GM12891 (cell line): Measurements from ENCODE around the gene CFAP410.

Source experiments
- POLR2A ChIP-seq: IDR thresholded peaks from 2 replicates; pipeline ENCODE4 v1.6.1; 2011; ENCODE audit warnings: low read depth, low read length, control low read depth
- POLR2AphosphoS5 ChIP-seq: IDR thresholded peaks from 2 replicates; pipeline ENCODE4 v1.6.1; 2011; ENCODE audit warnings: low read depth, low read length, control low read depth

DNA sequence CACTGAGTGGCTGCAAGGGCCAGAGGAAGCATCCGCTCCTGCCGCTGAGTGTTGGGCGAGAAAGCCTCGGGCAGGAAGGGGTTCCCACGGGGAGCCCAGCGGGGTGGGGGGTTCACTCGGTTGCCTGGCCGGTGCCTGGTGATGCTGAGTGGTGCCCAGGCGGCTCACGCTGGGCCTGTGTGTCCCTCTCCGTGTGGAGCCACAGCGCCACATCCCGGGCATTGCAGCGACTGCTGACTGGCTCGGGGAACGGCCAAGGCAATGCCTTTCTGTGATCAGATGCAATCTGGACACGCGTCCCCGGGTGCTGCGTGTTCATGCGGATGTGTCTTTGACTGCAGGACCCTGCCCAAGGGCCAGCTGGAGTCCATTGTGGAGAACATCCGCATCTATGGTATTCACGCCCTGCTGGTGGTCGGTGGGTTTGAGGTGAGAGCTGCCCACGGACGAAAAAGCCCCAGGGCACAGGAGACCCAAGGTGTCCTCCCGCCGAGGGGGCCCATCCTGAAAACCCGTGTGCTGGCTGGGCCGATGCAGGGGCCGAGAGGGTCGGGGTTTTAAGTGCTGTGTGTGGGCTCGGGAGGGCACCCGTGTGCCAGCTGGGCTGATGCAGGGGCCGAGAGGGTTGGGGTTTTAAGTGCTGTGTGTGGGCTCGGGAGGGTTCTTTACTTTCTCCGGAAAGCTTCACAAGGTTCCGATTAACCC, 16.4 kb downstream of the CFAP410 start:
- no peak for TF ChIP-seq POLR2AphosphoS5
- TF ChIP-seq POLR2A, result no peak
